CD4-positive, alpha-beta T cell treated with Interleukin-15 for 1 hour (primary cell): Measurements from ENCODE around the gene DGKA.

Experiments used
- DNase-seq: peaks from one replicate; pipeline ENCODE4 v3.0.0-alpha.2; 2020

Gene DGKA

GRCh38 chr12:55931780-55932550 lies 1.0 kb downstream of the DGKA start:
- peak; percentile 40 for DNase-seq

DNA sequence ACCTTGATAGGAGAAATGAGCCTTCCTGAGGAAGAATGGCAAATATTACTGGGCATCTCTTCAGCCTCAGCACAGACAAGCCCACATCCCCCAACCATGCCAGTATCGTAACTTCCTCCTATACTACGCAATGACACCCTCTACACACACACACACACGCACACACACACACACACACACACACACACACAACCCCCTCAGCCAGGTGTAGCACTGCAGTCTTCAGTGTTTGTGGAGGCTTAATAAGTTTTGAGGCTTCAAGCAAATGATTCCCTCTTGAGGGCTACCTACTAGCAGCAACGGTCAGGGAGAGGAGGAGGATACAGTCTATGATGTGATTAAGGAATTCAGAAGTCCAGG lies 1.6 kb downstream of the DGKA start:
- peak; percentile 75 for DNase-seq

DNA sequence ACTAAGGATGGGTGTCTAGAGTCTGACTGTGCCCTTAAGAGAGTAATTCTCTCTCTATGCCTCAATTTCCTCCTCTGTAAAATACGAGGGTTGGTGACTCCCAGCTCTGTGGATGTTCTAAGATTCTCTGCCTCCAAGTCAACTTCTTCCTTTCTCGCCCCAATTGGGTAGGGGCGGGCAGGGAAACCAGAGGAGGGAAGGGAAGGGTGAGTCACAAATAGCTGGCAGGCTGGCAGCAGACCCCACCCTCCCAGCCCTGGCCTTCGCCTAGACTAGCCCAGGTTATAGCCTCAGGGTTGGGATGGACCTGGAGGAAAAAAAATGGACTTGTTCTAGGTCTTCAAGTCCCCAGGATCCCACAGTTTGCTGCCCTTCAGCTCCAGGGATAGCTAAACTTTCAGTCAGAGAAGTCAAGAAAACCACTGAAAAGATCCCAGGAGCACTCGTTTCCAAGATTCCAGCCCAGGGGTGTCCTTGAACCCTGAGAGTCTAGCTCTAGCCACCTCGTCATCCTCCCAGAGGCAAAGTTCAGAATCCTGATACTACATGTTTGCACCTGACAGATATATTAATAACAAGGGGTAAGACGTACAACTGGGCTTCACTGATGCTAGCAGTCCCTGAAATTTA lies 2.3 kb downstream of the DGKA start:
- peak; percentile 50 for DNase-seq

GRCh38 chr12:55933799-55934742 lies 3.1 kb downstream of the DGKA start:
- DNase-seq: no peak

GRCh38 chr12:55934773-55935172 lies 3.8 kb downstream of the DGKA start:
- no peak for DNase-seq

GRCh38 chr12:55935738-55936151 lies 4.8 kb downstream of the DGKA start:
- no peak for DNase-seq

DNA sequence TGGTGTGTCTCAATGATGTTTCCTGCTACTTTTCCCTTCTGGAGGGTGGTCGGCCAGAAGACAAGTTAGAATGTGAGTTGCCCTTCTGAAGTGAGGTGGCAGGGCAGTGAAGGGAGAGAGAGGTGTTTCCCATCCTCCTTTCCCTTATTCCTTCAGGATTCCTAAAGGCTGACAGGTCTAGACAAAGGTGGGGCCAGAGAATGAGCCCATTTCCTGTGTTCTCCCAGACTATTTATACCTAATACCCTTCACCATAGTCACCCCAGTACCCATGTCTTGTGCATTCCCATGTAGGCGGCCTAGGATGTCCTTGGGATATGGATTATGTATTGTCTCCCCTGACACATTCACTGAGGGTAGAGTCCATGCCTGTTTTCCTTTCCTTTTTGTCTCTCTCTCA lies 7.0 kb downstream of the DGKA start:
- DNase-seq: no peak

DNA sequence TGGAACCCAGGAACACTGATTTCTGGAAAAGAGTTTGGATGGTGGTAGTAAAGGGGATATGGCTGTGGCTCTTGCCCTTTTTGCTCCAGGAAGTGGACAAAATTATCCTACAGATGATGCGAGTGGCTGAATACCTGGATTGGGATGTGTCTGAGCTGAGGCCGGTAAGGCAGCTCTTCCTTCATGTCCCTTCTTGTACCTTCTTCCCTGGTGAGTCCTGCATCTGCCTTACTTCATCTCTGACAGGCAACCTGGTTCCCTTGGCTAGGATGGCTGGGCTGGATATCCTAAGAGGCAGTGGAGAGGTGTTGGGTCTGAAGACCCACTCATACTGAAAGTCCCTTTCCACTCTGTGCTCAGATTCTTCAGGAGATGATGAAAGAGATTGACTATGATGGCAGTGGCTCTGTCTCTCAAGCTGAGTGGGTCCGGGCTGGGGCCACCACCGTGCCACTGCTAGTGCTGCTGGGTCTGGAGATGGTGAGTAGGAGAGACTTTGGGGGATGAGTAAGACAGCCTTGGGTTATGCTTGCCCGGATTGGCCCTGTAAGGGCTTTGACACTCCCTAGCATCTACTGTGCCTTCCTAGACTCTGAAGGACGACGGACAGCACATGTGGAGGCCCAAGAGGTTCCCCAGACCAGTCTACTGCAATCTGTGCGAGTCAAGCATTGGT lies 8.0 kb downstream of the DGKA start:
- DNase-seq: no peak

DNA sequence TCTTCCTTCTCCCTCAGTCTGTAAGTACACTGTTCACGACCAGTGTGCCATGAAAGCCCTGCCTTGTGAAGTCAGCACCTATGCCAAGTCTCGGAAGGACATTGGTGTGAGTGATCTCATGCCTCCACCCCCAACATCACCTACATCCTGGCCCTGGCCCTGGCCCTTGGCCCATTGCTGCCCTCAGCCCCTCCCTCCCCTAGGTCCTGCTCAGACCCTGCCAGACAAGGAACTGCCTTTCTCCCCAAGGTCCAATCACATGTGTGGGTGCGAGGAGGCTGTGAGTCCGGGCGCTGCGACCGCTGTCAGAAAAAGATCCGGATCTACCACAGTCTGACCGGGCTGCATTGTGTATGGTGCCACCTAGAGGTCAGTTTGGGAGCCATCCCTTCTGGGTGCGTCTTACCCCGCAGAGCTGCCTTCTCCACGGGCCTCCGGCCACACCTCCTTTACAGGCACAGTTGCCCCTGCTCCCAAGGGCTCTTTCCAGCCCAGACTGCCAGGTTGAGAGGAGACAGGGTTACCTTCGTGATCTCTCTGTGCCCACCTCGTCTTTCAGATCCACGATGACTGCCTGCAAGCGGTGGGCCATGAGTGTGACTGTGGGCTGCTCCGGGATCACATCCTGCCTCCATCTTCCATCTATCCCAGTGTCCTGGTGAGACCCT lies 9.2 kb downstream of the DGKA start:
- peak; percentile 83 for DNase-seq

GRCh38 chr12:55942055-55942454 lies 11.1 kb downstream of the DGKA start:
- DNase-seq: no peak

- no peak for DNase-seq
Observed at GRCh38 chr12:55942577-55943136, 11.7 kb downstream of the DGKA start.

GRCh38 chr12:55946553-55946952 lies 15.6 kb downstream of the DGKA start:
- no peak for DNase-seq

DNA sequence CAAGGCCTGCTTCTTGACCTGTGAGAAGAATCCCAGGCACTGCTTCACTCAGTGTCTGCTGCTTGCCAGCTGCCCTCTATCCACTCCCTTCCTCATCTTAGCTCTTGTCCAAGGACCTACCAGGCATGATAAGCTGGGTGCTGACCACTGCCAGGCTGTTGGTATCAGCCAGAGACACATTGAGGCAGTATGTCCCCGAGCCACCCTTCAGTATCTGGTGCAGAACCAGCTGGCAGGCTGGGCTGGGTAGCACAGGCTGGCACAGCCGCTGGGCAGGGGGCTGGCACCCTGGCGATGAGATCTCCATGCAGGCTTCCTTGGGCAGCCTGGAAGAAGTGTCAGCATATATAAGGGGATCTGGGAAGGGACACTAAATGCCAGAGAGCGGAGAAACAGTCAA lies 24.4 kb downstream of the DGKA start:
- DNase-seq: no peak

GRCh38 chr12:55955800-55956508 lies 25.0 kb downstream of the DGKA start:
- DNase-seq: peak; percentile 36

- no peak for DNase-seq
Observed at GRCh38 chr12:55957106-55957859, 26.3 kb downstream of the DGKA start.

- no peak for DNase-seq
Observed at GRCh38 chr12:55963760-55964159, 32.8 kb downstream of the DGKA start.

GRCh38 chr12:55965240-55965639 lies 34.3 kb downstream of the DGKA start:
- DNase-seq: no peak

DNA sequence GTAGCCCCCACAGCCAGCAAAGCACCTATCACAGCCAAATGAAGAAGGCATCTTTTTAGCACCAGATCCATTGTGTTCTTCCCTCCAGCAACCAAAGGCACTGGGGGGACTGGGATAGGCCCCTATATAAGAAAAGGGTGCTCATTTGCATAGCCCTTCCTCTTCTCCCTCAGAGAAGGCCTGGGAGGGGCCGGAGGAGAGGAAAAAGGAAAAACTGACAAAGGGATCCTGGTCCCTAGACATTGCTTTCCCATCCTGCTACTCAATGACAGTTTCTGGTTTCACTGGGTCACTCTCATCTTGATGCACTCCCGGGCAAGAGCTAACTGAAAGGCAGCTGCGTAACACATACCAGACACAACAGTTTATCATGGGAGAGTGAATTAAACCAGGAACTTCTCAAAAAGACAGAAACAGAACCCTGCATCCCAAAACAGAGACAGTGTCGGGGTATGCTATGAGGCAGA lies 35.0 kb downstream of the DGKA start, which contains the start of gene PMEL:
Gene PMEL (minus strand): TSS at position 102 of the 467 bp plus-strand sequence. CDS start 31 bp downstream, at position 71.
- no peak for DNase-seq

GRCh38 chr12:55966408-55967281 lies 35.7 kb downstream of the DGKA start, which contains the start of gene CDK2:
CDK2 (plus strand) TSS chr12:55966830; CDS start chr12:55967009, 179 bp downstream.
- peak; percentile 85 for DNase-seq
